SK-N-SH treated with all-trans-retinoic acid at 6 μM for 48 hours (cell line): ENCODE measurements around the gene TRMT1.

Source experiments
- ARNTL ChIP-seq: fragments of 450-650 bp; formaldehyde crosslinking; IDR thresholded peaks from 2 replicates; pipeline ENCODE4 v1.5.0; 2020; ENCODE audit warnings: low read depth, mild to moderate bottlenecking, moderate library complexity, borderline replicate concordance
- TOX ChIP-seq: fragments of 250-450 bp; sonication (Bioruptor Pico); IDR thresholded peaks from 2 replicates; pipeline ENCODE4 v1.8.0; 2021; ENCODE audit warnings: mild to moderate bottlenecking, moderate library complexity, borderline replicate concordance

DNA sequence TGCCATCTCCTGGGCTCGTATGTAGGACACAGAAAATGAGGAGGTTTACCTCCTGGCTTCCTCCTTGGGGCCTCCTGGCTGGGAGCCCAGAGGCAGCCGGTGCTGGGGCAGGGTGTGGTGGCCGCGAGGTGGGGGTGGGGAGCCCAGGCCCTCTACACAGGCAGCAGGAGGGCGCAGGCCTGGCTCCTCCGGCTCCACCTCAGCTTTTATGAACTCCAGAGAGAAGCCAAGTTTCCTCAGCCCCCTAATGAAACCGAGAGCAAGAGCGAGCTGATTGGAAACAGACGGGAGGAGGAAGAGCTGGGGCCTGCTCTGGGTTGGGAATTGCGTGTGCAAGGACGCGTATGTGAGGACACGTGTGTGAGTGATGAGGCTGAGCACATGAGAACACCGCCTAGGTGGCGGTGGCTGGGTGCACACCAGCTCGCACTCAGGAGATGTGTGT is 37.0 kb downstream of the TRMT1 start:
- TF ChIP-seq ARNTL (CRISPR knock-in tag) (no peak), TOX (CRISPR knock-in tag) (no peak)
